Hindlimb muscle (tissue), 1 donor: ENCODE measurements around the gene ARFGAP2. TPM values are rescaled to one million over a fixed set of nuclear protein-coding genes. Genes with fewer than 3 reads are reported as not detected.
A peak's percentile ranks its signal among the peaks of the same experiment; 100 is the strongest.

Experiments
- DNase-seq: peaks from one replicate; pipeline ENCODE4 v3.0.0-alpha.2; 2013
- polyA plus RNA-seq: library from polyadenylated mRNA; unstranded; fragments of 120-200 nt; gene quantifications from one replicate; pipeline ENCODE4 v1.2.1, GENCODE V29; 2013; ENCODE audit not compliant: insufficient read length

ARFGAP2 gene
- polyA plus RNA-seq, 1 donor, result 87.8 TPM

DNA sequence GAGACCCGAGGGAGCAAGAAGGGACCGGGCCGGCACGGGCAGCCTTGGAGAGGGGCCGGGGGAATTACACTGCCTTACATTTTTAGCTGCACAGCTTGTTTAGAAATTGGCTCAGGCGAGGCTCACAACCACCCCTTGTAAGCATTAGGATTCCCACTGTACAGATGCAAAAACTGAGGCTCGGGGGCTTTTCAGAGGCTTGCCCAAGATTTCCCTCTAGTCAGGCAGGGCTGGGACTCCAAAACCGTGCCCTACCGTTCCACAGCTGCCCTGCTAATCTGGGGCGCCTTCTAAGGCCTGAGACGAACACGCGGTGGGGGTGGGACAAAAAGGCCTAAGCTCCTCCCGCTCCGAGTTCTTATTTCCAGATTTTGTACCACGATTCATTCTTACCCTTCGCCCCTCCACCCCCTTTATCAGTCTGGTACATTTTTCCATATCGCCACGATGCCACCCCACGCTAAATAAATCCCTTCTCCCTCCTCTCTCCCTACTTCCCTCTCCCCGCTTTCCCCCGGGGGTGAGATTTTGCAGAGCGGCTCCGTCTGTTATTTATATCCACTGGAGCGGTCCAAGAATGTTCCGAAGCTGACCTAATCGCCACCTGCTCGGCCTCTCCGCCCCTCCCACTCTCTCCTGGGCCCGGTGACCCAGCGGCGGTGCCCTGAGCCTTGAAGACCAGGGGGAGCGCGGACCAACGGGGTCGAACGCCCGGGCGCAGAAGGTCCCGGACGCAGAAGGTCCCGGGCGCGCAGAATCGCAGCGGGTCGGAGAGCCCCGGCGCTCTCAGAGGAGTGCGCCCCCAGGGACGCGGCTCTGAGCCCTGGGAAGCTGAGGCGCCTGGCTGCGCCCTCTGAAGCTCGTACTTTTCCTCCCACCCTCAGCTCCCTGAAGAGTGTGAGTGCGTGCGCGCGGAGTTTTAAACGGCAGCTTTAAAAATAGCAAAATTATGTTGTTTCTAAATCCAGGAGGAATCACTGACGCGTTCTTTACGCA, 10.3 kb upstream of the ARFGAP2 start:
- peak; percentile 75 for DNase-seq

DNA sequence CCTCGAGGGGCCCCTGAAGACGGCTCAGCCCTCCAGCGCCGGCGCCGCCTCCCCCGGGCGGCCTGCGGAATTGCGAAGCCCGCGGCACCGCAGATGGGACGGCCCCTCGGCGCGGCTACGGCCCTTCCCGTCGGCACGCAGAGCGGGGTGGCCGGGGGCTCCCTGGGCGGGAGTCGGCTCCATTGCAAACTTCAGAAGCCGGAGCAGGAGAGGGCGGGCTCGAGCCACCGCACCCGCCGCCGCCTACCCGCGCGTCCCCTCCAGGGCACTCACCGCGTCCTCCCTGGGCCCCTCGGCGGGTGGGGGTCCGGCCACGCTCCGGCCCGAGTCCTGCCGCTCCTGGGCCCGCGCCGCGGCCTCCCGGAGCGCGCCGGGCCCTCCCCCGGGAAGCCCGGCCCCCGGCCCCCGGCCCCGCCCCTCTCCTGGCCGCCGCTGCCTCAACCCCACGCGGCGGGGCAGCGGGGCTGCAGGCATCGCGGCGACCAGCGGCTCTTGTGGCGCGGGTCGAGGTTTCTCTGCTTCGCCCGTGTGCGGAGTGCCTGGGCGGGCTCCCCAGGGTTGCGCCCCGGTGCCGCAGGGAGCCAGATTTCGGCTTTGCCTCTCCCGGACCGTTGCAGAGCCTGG, 9.5 kb upstream of the ARFGAP2 start, which contains the start of gene PACSIN3:
Gene PACSIN3, minus strand, starts transcription at position 359 of the 624 bp plus-strand sequence. CDS start 3,707 bp downstream, outside the sequence.
- peak; percentile 57 for DNase-seq

DNA sequence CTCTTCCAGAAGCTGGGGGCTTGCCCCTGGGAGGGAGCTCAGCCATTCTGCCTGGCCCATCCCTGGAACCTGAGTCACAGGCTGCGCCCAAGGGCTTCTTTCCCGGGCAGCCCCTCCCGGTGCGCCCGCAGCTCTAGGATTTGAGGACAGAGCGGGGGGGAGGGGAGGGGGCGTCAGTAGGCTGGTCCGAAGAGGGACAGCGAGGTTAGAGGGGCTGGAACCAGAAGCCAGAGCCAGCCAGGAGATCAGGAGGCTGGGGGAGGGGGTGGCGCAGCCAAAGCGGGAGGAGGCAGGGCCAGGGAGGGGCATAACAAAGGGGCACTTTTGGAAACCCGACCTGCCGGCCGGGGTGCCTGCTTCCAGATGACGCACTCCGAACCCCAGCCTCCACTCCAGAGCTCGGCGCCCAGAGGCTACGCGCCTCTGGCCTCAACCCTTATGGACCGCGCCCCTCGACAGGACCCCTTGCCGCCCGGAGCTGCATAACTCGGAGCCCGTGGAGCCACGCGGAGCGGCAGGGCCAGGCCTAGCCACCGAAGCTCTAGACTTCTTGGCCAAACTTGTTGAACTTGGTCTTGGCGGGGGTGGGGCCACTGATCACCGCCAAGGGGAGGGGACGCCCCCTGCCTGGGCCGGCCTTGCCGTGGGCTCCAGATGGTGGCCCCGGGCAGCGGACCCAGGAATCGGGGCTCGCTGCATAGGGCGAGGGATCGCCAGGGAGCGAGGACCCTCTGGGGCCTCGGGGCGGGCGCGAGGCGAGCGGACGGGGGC, 8.8 kb upstream of the ARFGAP2 start:
- peak; percentile 55 for DNase-seq

DNA sequence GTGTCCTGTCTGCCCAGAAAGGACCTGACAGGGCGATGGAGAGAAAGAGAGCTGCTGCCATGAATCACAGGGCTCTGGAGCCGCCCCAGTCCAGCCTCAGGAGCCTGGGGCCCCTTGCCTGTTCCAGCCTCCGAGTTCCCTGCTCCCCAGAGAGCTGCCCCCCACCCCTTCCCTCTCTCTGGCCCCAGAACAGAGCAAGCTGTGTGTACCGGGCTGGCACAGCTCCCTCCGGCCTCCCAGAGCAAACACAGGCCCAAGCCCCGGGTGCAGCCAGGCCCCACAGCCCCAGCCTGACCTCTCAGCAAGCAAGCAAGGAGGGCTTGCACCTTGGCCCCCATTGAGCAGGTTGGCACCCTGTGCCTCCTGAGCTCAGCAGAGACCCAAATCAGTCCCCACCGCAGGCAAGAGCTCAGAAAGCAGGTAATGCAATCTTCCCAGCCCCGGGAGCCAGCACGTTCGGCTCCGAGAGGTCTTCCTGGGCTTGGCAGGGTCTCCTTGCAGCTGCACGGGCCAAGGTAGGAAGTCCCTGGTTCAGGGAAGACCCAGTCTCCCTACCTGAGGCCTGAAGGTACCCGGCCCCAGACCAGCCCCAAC, 8.1 kb upstream of the ARFGAP2 start:
- no peak for DNase-seq

DNA sequence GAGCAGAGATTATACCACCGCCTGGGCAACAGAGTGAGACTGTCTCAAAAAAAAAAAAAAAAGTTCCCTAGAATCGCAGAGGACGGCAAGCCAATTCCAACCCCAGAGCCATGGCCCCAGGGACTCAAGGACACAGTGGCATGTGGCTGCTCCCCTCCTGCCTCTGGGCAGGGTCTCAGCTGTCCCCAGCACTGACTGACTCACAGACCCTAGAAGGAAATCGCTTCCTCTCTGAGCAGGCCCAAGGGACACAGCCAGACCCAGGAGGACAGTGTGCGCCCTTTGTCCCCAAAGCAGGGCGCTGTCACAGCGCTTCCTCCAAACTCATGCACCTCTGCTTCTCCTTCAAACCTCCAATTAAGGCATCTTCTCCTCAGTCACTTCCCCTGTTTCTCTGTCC, 7.3 kb upstream of the ARFGAP2 start:
- DNase-seq, result no peak

DNA sequence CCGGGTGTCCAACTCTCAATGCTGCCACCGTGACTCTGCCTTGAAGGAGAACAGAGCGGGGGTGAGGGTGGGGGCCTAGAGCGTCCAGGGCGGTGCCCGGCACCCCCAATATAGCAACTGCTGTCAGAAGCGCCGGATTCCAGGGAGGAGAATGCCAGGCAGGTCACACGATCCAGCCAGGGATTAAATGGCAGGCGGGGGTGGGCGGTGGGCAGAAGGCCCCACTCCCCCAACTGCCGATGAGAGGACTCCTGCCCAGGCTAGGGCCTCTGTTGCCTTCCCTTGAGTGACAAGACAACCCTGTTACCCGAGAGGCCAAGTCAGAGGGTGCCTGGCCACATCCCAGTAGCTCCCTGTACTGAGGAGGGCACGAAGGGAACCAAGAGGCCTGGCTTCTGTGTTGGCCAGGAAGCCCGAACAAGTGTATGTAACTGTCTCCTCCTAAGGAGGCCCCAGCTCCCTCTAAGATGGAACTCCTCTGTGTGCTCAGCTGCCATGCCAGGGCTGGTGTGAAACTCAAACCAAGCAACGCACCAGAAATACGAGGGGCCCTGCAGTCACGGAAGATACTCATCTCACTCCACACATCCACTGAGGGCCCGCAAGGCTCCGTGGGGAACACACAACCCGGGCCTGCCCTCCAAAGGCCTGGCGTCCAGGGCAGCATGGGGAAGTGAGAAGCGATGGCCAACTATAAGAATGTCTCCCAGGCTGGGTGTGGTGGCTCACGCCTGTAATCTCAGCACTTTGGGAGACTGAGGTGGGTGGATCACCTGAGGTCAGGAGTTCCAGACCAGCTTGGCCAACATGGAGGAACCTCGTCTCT, 6.6 kb upstream of the ARFGAP2 start:
- DNase-seq, result no peak

DNA sequence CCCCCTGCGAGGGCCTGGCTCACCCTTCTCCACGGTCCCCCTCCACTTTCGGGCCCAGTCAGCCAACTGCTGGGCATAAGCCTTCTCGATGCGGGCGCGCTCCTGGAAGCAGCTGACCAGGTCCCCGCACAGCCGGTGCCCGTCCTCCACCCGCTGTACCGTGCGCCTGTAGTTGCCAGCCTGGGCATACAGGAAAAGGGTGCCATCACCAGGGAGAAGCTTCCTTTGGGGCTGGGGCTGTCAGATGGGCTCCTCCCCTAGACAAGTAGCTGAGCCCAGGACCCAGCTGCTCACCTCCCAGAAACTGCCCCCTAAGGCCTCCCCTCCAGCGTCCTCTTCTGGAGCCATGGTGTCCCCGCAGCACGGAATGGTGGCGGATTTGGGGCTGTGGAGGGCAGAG, 5.7 kb upstream of the ARFGAP2 start:
- DNase-seq, result no peak

DNA sequence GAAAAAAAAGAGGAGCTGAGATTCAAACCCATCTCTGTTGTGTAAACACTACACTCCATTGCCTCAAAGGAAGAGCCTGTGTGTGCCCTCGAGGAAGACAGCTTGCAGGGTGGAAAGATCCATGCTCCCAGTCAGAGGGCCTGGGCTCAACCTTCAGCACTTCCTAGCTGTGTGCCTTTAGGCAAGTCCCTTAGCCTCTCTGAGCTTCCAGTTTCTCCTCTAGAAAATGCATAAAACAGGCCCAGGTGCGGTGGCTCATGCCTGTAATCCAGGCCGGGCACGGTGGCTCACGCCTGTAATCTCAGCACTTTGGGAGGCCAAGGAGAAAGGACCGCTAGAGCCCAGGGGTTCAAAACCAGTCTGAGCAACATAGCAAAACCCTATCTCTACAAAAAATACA, 4.6 kb upstream of the ARFGAP2 start:
- DNase-seq, result no peak

DNA sequence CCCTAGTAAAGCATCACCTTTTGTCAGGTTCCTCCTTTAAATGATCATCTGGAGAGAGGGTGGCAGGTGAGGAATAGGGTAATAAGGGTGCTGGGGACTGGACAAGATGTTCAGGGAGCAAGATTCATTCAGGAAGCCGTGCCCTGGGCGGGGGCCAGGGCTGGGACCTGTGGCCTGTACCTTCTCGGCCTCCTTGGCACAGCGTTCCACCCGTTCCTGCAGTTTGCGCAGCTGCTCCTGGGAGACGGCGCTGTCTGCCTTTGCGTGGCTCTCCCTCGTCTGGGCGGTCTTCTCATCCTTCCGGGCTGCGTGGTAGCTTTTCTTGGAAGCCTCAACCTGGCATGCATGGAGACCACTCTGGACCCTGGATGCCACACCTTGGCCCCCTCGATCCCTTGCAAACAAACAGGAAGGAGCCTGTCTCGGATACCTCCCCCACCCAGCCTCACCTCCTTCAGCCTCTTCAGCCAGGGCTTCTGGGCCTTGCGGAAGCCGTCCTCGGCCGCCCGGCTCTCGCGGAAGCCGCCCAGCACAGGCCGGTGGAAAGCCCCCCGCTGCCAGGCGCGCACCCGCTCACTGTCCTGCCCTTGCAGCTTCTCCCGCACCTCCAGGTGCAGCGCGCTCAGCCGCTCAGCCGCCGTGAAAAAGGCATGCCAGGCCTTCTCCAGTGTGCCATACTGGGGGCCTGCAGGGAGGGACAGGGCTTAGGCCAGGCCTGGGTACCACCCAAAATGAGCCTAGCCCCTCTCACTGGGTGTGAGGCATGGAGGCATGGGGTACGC, 3.5 kb upstream of the ARFGAP2 start:
- DNase-seq, result no peak

DNA sequence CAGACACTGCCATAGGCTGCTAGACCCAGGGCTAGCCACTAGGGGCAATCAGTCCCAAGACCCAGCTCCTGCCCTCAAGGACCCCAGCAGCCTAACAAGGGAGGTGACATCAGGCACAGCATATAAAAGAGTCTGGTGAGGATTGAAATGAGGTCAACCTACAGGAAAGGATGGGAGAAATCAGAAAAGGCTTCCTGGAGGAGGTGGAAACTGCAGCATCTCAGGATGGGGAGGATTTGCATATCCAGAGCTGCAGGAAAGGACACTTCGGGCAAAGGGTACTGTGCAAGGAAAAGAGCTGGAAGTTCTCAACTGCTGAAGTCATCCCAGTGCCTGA, 2.9 kb upstream of the ARFGAP2 start:
- DNase-seq, result no peak

DNA sequence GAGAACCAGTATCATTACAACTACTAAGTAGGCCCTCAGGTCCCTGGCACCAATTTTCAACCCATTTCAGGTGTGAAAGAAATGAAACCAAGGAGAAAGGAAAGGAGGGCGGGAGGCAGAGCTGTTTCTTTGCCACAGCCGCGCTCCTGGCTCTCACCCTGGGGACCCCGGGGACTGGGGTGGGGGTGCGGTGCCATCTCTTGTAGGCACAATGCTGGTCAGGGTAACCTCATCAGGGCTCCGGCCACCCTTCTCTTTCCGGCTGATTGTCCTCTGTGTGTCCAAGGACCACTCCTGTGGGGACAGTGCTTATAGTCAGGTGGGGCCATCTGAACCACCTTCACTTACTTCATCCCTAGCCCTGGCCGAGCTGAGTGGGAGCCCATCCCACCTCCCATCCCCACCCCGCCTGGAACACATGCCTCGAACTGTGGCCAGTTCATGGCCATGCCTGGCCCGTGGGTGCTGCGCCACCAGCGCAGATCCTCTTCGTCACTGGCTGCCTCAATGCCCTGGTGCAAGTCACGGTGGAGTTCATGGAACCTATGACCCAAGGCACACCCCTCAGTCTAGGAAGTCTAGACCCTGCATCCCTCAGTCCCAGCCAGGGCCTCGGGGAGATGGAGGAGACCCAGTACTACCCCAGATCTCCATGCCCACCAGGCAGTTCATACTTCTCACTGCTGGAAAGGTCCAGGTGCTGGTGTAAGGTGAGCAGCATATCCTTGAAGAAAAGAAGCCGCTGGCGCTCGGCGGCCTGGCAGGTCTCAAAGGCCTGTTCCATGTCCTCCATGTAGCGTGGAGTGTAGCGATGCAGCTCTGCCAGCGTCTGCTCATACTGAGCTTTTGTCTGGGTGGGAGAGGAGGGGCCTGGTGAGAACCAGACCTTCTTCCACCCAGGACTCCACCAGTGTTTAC, 2.3 kb upstream of the ARFGAP2 start:
- no peak for DNase-seq

DNA sequence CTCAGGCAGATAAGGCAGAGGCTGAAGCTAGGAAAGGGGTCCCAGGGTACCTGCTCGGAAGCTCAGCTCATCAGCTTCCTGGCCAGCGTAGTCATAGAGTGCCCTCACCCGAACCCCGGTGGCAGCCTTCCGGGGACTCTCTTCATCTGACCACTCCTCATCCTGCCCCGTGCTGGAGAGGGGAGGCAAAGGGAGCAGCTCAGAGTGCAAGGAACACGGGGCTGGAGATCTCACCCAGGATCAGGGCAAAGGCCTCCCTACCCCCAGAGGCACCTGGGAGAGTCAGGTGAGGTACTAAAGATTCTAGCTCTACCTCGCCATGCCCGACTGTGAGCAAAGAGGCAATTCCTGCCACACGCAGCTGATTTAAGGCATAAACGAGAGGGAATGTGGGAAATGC, 1.6 kb upstream of the ARFGAP2 start:
- DNase-seq, result no peak

DNA sequence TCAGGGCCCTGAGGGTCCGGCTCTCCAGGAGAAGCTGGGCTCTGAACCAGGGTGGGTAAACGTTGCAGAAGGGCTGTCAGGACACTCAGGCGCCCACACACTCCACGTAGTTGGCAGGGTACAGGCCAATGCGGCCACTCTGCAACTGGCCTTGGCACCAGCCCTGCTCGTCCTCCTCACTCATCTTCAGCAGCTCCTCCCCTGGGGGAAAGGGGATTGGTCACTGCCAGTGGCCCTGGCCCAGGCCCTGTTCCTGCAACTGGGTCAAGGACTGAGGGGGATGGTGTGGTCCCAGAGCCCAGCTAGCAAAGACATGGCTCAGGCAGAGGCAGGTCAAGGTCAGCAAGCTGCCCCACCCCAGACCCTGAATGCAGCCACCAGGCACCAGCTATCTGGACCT, 1.2 kb upstream of the ARFGAP2 start:
- no peak for DNase-seq

DNA sequence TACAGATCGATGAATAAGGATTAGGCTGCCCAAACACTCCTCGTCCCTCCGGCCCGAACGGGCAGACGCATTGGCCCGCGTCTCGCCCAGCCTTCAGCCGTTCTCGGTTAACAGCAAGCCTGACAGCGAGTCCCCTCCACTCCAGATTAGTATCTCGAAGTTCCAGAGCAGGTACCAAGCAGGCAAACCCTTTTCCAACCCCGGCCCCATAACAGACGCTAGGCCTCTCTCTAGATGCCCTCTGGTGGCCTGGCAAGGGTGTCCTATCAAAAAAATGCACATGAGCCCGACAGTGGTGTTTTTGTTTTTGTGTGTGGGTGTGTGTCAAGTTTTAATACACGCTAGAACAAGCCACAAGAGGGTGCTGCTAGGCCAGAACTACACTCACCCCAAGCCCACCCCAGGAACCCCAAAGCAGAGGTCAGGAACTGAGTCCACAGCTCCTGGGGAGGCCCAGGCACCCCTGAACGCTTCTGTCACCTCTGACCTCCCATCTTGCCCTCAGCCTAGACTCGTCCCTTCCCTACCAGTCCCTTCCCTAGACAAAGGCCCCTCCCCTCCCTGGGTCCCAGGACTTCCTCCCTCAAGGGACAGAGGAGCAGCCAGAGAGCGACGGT, 658 bp upstream of the ARFGAP2 start:
- peak; percentile 74 for DNase-seq

DNA sequence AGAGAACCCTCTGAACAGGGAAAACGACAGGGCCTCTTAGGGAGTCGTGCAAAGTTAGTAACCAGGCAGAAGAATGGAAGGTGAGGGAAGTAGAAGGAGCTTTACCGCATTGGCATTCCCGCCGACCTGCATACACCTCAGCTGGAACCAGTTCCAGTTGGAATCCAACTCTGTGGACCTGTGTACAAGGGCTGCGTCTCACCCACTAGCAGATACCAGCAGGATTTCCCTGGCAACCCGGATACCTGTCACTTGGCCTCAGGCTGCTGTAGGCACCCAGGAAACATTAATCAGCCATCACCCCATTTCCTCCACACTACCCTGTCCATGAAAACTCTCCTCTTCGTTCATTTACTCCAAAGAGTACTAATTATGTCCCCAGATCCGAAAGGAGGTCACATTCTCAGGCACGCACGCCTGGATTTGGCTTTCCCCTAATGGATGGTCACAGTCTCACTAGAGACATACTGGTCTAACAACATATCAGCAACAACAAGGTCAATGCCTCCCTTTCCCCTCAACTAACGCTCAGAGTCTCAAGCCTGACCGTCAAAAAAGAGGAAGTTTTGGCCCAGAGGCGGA, 842 bp downstream of the ARFGAP2 start:
- DNase-seq, result no peak

DNA sequence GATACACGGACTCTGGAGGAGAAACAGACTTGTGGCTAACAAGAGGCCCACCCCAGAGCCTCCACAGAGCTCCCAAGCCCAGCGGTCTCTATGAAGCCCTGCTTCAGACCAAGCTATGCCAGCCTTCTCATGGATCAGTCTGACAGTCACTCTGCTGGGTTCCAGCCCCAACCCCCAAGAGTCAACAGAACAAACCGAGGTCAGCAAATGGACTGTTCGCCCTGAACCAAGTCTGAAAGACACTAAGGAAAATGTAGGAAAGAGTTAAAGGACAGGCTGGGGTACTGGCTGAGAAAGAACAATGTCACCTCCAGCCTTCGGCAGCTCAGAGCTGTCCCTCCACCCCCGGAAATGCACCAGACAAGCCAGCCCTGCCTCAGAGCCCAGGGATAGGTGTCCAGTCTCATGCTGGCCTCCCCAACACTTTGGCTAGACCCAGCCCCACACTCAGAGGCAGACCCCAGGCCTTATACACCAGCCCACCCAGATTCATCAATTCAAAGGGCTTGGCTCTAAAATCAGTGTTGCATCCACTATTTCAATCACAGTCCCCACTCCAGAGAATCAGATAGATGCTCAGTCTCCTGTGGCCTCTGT, 3.8 kb downstream of the ARFGAP2 start:
- DNase-seq, result no peak

DNA sequence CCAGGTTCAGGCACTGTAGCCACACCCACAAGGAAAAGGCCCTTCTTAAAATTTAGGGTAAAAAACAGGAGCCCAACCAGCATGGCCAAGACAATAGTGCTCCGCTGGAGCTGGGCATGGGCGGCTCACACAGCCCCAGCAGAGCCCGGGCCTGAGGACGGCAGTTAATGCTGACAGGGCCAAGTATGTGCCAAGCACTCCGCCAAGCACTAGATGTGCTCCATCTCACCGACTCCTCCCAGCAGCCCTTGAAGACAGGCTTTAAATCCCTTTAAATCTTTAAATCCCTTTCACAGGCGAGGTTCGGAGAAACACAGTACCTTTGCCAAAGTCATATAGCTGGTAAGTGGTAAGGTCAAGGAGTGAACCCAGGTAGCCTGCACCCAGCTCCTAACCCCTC, 4.8 kb downstream of the ARFGAP2 start:
- DNase-seq, result no peak

DNA sequence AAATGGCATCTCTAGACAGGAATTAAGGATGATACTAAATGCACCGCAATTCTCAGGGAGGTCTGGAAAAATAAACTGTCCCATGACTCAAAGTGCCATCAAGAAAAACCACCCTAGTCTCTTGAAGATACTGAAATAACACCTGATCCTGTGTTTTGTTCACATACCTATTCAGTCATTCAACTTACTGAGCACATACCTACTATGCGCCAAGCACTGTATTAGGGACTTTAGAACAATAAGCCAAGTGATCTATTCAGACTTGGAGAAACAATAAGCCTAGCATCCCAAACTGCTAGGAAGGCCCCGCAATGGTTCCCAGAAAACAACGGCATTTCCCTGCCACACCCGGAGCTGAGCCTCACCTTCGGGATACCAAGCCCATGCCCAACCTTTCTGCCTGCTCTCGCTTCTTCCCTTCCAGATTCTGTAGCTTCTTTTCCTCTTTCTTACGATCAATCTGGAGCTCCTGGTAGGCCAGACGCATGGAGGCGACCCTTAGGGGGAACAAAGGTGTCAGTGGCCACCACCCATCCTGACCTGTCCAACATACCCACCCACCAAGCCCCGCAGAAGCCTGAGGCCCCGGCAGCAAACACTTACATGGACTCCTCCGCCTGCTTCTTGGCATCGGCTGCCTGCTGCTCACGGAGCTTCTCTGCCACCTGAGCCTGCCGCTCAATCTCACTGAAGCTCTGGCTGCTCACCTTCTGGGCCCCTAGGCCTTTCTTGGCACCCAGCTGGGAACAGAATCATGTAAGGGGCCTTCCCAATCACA, 5.4 kb downstream of the ARFGAP2 start:
- no peak for DNase-seq
